HEK293 (cell line): ENCODE results near the gene DNAJC12.

ENCODE experiments used
- CTCF ChIA-PET: fragments of 350-600 bp; formaldehyde crosslinking; extraction: SDS; loops from one replicate; lab custom pipeline; 2021; ENCODE audit warnings: antibody characterized with exemption; lab: Yijun Ruan, JAX
- POLR2A ChIA-PET: fragments of 300-600 bp; formaldehyde crosslinking; extraction: SDS; loops from one replicate; lab custom pipeline; 2020; ENCODE audit warnings: antibody characterized with exemption, inconsistent platforms; lab: Yijun Ruan, JAX
- H3K27ac ChIP-seq: fragments of 200-500 bp; sonication (Bioruptor generic); 2 replicates; pipeline ENCODE4 v1.5.1; 2014; ENCODE audit warnings: low read depth, low read length, control low read depth, inconsistent platforms; ENCODE audit errors: extremely low read depth
- H3K36me3 ChIP-seq, 2 experiments: fragments of 200-500 bp in 1 of 2; sonication (Bioruptor generic) in 1 of 2; 1 replicate in 1 of 2; 2 replicates in 1 of 2; pipeline ENCODE4 v1.5.1; 2014 to 2017; ENCODE audit warnings: inconsistent platforms in 2 of 2, low read length in 2 of 2; ENCODE audit not compliant: control insufficient read depth in 2 of 2, insufficient read depth in 1 of 2
- H3K4me1 ChIP-seq: fragments of 200-500 bp; sonication (Bioruptor generic); 2 replicates; pipeline ENCODE4 v1.5.1; 2014; ENCODE audit warnings: mild to moderate bottlenecking, low read length, inconsistent platforms; ENCODE audit not compliant: control insufficient read depth, insufficient read depth
- H3K4me3 ChIP-seq: 2 replicates; pipeline ENCODE4 v1.5.1; 2011; ENCODE audit warnings: low read depth, mild to moderate bottlenecking, control low read depth, low read length, moderate library complexity
- H3K9me3 ChIP-seq: fragments of 200-500 bp; sonication (Bioruptor generic); 2 replicates; pipeline ENCODE4 v1.5.1; 2014; ENCODE audit warnings: low read depth, low read length, inconsistent platforms; ENCODE audit not compliant: control insufficient read depth, insufficient read depth
- KLF1 ChIP-seq: fragments of 450-650 bp; formaldehyde crosslinking; IDR thresholded peaks from 2 replicates; pipeline ENCODE4 v1.5.1; 2016; ENCODE audit warnings: missing biosample characterization, missing genetic modification characterization
- OSR2 ChIP-seq: fragments of 450-650 bp; formaldehyde crosslinking; IDR thresholded peaks from 2 replicates; pipeline ENCODE4 v1.5.1; 2016; ENCODE audit warnings: missing biosample characterization, missing genetic modification characterization
- PATZ1 ChIP-seq: fragments of 450-650 bp; formaldehyde crosslinking; IDR thresholded peaks from 2 replicates; pipeline ENCODE4 v1.5.1; 2016; ENCODE audit warnings: missing biosample characterization, missing genetic modification characterization
- TSHZ1 ChIP-seq: fragments of 450-650 bp; formaldehyde crosslinking; IDR thresholded peaks from 2 replicates; pipeline ENCODE4 v1.5.1; 2016; ENCODE audit warnings: missing biosample characterization, missing genetic modification characterization, borderline replicate concordance
- ZBTB10 ChIP-seq: fragments of 450-650 bp; formaldehyde crosslinking; IDR thresholded peaks from 2 replicates; pipeline ENCODE4 v1.5.1; 2016; ENCODE audit warnings: missing biosample characterization, missing genetic modification characterization
- ZNF112 ChIP-seq: fragments of 450-650 bp; formaldehyde crosslinking; IDR thresholded peaks from 2 replicates; pipeline ENCODE4 v1.5.0; 2017; ENCODE audit warnings: missing biosample characterization, missing genetic modification characterization
- ZNF133 ChIP-seq: fragments of 450-650 bp; formaldehyde crosslinking; IDR thresholded peaks from 2 replicates; pipeline ENCODE4 v1.5.1; 2016; ENCODE audit warnings: missing biosample characterization, missing genetic modification characterization
- ZNF184 ChIP-seq: fragments of 450-650 bp; IDR thresholded peaks from 2 replicates; pipeline ENCODE4 v1.5.1; 2018; ENCODE audit warnings: missing biosample characterization, mild to moderate bottlenecking, missing genetic modification characterization
- ZNF221 ChIP-seq: fragments of 450-650 bp; formaldehyde crosslinking; IDR thresholded peaks from 2 replicates; pipeline ENCODE4 v1.5.1; 2017; ENCODE audit warnings: missing biosample characterization, missing genetic modification characterization, borderline replicate concordance
- ZNF266 ChIP-seq: fragments of 450-650 bp; formaldehyde crosslinking; IDR thresholded peaks from 2 replicates; pipeline ENCODE4 v1.5.1; 2016; ENCODE audit warnings: missing biosample characterization, missing genetic modification characterization, low read depth
- ZNF354C ChIP-seq: fragments of 450-650 bp; formaldehyde crosslinking; IDR thresholded peaks from 2 replicates; pipeline ENCODE4 v1.5.1; 2016; ENCODE audit warnings: missing biosample characterization, missing genetic modification characterization, low read depth, borderline replicate concordance
- ZNF37A ChIP-seq: fragments of 450-650 bp; IDR thresholded peaks from 2 replicates; pipeline ENCODE4 v1.5.1; 2018; ENCODE audit warnings: missing biosample characterization, missing genetic modification characterization
- ZNF433 ChIP-seq: fragments of 450-650 bp; formaldehyde crosslinking; IDR thresholded peaks from 2 replicates; pipeline ENCODE4 v1.5.1; 2016; ENCODE audit warnings: missing biosample characterization, missing genetic modification characterization, low read depth
- ZNF555 ChIP-seq: fragments of 450-650 bp; formaldehyde crosslinking; conservative IDR thresholded peaks from 2 replicates; pipeline ENCODE4 v1.5.1; 2017; ENCODE audit warnings: missing biosample characterization, mild to moderate bottlenecking, missing genetic modification characterization, inconsistent platforms
- ZNF654 ChIP-seq: fragments of 450-650 bp; formaldehyde crosslinking; IDR thresholded peaks from 2 replicates; pipeline ENCODE4 v1.5.1; 2016; ENCODE audit warnings: low read depth, missing biosample characterization, missing genetic modification characterization
- ZNF776 ChIP-seq: fragments of 450-650 bp; formaldehyde crosslinking; IDR thresholded peaks from 2 replicates; pipeline ENCODE4 v1.5.0; 2017; ENCODE audit warnings: missing biosample characterization, missing genetic modification characterization, borderline replicate concordance
- ZNF837 ChIP-seq: fragments of 450-650 bp; formaldehyde crosslinking; IDR thresholded peaks from 2 replicates; pipeline ENCODE4 v1.5.1; 2016; ENCODE audit warnings: missing biosample characterization, missing genetic modification characterization
- ZSCAN4 ChIP-seq: fragments of 450-650 bp; formaldehyde crosslinking; IDR thresholded peaks from 2 replicates; pipeline ENCODE4 v1.5.1; 2017; ENCODE audit warnings: missing biosample characterization, missing genetic modification characterization

The DNAJC12 gene

GRCh38 chr10:67801118-67801517, 36.9 kb downstream of the DNAJC12 start:
- Histone ChIP-seq H3K4me1 (no peaks in the 10 kb centered on the region), H3K4me3 (no peak overlapping the region), H3K36me3 (peaks cover 0 to 4% of the 10 kb centered on the region in 2 experiments; a peak in 1 of 3 replicates), H3K9me3 (no peaks in the 10 kb centered on the region), H3K27ac (no peak overlapping the region)
- TF ChIP-seq ZNF555 (tag by site-specific recombination) (no peak), ZNF184 (no peak), ZNF776 (tag by site-specific recombination) (no peak), ZNF837 (tag by site-specific recombination) (no peak), ZNF354C (no peak), ZNF133 (no peak), ZNF112 (tag by site-specific recombination) (no peak), ZNF266 (tag by site-specific recombination) (no peak), ZNF654 (tag by site-specific recombination) (no peak), ZBTB10 (tag by site-specific recombination) (no peak), ZSCAN4 (tag by site-specific recombination) (no peak), ZNF37A (tag by site-specific recombination) (no peak), PATZ1 (no peak), ZNF221 (no peak), ZNF433 (tag by site-specific recombination) (no peak), TSHZ1 (tag by site-specific recombination) (no peak), KLF1 (tag by site-specific recombination) (no peak), OSR2 (no peak)
- CTCF ChIA-PET = no interaction called here
- POLR2A ChIA-PET = no interaction called here
